Osteoblast (primary cell): Measurements from ENCODE around the gene CDC42EP5. TPM values are rescaled to one million over a fixed set of nuclear protein-coding genes. Genes with fewer than 3 reads are reported as not detected.

Source experiments
- DNase-seq: peaks from one replicate; pipeline ENCODE4 v3.0.0; 2011; ENCODE audit warnings: low spot score, mixed read lengths; ENCODE audit not compliant: insufficient read length; ENCODE audit errors: missing footprints
- H2AFZ ChIP-seq: 2 replicates; pipeline ENCODE4 v1.6.0; 2011; ENCODE audit warnings: mild to moderate bottlenecking, low read length
- H3K27ac ChIP-seq: 2 replicates; pipeline ENCODE4 v1.5.1; 2011; ENCODE audit warnings: mild to moderate bottlenecking, low read depth, low read length, moderate library complexity
- H3K27me3 ChIP-seq: 2 replicates; pipeline ENCODE4 v1.6.0; 2012; ENCODE audit warnings: mild to moderate bottlenecking, control low read depth, inconsistent platforms, low read length, moderate library complexity; ENCODE audit not compliant: insufficient read depth
- H3K36me3 ChIP-seq: 2 replicates; pipeline ENCODE4 v1.5.1; 2011; ENCODE audit warnings: mild to moderate bottlenecking, low read length, control low read depth, moderate library complexity; ENCODE audit not compliant: insufficient read depth
- H3K4me1 ChIP-seq: 2 replicates; pipeline ENCODE4 v1.5.1; 2011; ENCODE audit warnings: mild to moderate bottlenecking, low read length, control low read depth, moderate library complexity; ENCODE audit not compliant: insufficient read depth
- H3K4me2 ChIP-seq: 2 replicates; pipeline ENCODE4 v1.6.0; 2011; ENCODE audit warnings: mild to moderate bottlenecking, low read length; ENCODE audit not compliant: insufficient read depth
- H3K4me3 ChIP-seq: fragments of 200-600 bp; sonication (generic); 3 replicates; pipeline ENCODE4 v1.5.1; 2012; ENCODE audit warnings: mild to moderate bottlenecking, low read length, inconsistent platforms; ENCODE audit not compliant: insufficient read depth
- H3K79me2 ChIP-seq: 2 replicates; pipeline ENCODE4 v1.6.0; 2012; ENCODE audit warnings: mild to moderate bottlenecking, low read length, control low read depth, inconsistent platforms; ENCODE audit not compliant: insufficient read depth
- H3K9me3 ChIP-seq: 2 replicates; pipeline ENCODE4 v1.5.1; 2011; ENCODE audit warnings: low read depth, low read length, control low read depth
- H4K20me1 ChIP-seq: 2 replicates; pipeline ENCODE4 v1.6.0; 2012; ENCODE audit warnings: mild to moderate bottlenecking, low read length, control low read depth; ENCODE audit not compliant: insufficient read depth
- total RNA-seq: library from RNA; depleted of rRNA; stranded (reverse); fragments of >200 nt; gene quantifications from 2 replicates; pipeline ENCODE4 v1.2.3, GENCODE V29; 2012
- TF ChIP-seq, protein P1 (sequence below): IDR thresholded peaks from 2 replicates; pipeline ENCODE4 v1.5.1; 2011; ENCODE audit warnings: mild to moderate bottlenecking, low read depth, low read length, moderate library complexity; ENCODE audit errors: extremely low read depth

The CDC42EP5 gene
- total RNA-seq, 1 donor = 18.8 TPM

DNA sequence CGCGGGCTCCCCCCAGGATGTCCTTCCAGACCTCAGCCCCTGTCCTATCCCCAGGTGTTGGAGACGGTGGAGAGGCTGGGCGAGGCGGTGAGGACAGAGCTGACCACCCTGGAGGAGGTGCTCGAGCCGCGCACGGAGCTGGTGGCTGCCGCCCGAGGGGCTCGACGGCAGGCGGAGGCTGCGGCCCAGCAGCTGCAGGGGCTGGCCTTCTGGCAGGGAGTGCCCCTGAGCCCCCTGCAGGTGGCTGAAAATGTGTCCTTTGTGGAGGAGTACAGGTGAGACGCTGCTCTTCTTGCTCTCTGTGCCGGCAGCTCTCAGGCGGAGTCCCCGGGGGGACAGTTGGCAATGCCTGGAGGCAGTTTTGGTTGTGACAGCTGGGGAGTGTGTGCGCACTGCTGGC, 51.0 kb downstream of the CDC42EP5 start:
- Histone ChIP-seq H4K20me1 (no peaks in the 10 kb centered on the region), H3K4me3 (no peak overlapping the region), H2AFZ (no peak overlapping the region), H3K36me3 (no peaks in the 10 kb centered on the region), H3K4me2 (no peak overlapping the region), H3K79me2 (no peaks in the 10 kb centered on the region), H3K9me3 (no peaks in the 10 kb centered on the region), H3K27me3 (peaks cover 28% of the 10 kb centered on the region), H3K27ac (no peak overlapping the region), H3K4me1 (peaks cover 3% of the 10 kb centered on the region)
- DNase-seq = peak; percentile 59
- TF ChIP-seq, protein P1, sequence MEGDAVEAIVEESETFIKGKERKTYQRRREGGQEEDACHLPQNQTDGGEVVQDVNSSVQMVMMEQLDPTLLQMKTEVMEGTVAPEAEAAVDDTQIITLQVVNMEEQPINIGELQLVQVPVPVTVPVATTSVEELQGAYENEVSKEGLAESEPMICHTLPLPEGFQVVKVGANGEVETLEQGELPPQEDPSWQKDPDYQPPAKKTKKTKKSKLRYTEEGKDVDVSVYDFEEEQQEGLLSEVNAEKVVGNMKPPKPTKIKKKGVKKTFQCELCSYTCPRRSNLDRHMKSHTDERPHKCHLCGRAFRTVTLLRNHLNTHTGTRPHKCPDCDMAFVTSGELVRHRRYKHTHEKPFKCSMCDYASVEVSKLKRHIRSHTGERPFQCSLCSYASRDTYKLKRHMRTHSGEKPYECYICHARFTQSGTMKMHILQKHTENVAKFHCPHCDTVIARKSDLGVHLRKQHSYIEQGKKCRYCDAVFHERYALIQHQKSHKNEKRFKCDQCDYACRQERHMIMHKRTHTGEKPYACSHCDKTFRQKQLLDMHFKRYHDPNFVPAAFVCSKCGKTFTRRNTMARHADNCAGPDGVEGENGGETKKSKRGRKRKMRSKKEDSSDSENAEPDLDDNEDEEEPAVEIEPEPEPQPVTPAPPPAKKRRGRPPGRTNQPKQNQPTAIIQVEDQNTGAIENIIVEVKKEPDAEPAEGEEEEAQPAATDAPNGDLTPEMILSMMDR = no peak

DNA sequence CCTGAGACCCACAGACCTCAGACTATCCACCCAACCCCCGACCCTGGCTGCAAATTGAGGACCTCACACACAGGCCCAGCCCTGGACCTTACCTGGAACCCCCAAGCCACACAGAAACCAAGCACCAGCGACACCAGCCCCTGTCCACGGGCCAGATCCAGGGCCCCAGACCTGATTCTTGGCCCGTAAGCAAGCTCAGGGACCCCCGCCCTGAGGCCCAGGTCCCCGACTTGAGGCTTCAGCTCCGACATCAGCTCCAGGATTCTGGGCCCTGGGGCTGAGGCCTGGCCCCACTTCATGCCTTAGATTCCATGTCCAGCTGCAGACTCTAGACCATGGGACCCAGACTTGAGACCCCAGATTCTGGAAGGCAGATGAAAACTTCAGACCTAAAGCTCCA, 51.6 kb downstream of the CDC42EP5 start:
- H3K4me3 ChIP-seq = no peak overlapping the region
- no peaks in the 10 kb centered on the region for H3K9me3 ChIP-seq
- H3K4me1 ChIP-seq = peaks cover 3% of the 10 kb centered on the region
- H3K36me3 ChIP-seq = no peaks in the 10 kb centered on the region
- no peaks in the 10 kb centered on the region for H3K79me2 ChIP-seq
- H2AFZ ChIP-seq = no peak overlapping the region
- H3K27me3 ChIP-seq = peaks cover 35% of the 10 kb centered on the region
- no peak overlapping the region for H3K4me2 ChIP-seq
- TF ChIP-seq, protein P1 = no peak
- no peak overlapping the region for H3K27ac ChIP-seq
- DNase-seq = no peak
- no peaks in the 10 kb centered on the region for H4K20me1 ChIP-seq

DNA sequence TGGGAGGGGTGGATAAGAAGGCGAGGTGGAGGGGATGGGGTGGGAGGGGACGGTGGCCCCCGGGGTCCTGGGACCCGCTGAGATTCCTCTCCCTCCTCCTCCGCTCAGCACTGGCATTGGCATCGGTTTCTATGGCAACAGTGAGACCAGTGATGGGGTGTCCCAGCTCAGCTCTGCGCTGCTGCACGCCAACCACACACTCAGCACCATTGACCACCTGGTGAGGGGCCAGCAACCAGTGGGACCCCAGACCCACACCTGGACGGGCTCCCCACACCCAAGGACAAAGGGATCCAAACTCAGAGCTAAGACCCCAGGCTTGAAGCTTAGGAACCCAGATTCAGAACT, 52.0 kb downstream of the CDC42EP5 start:
- Histone ChIP-seq H3K4me3 (no peak overlapping the region), H3K27ac (no peak overlapping the region), H3K4me1 (peaks cover 3% of the 10 kb centered on the region), H3K27me3 (peaks cover 38% of the 10 kb centered on the region), H3K4me2 (no peak overlapping the region), H3K36me3 (no peaks in the 10 kb centered on the region), H2AFZ (no peak overlapping the region), H3K9me3 (no peaks in the 10 kb centered on the region), H4K20me1 (no peaks in the 10 kb centered on the region), H3K79me2 (no peaks in the 10 kb centered on the region)
- TF ChIP-seq, protein P1 = no peak
- DNase-seq = no peak

DNA sequence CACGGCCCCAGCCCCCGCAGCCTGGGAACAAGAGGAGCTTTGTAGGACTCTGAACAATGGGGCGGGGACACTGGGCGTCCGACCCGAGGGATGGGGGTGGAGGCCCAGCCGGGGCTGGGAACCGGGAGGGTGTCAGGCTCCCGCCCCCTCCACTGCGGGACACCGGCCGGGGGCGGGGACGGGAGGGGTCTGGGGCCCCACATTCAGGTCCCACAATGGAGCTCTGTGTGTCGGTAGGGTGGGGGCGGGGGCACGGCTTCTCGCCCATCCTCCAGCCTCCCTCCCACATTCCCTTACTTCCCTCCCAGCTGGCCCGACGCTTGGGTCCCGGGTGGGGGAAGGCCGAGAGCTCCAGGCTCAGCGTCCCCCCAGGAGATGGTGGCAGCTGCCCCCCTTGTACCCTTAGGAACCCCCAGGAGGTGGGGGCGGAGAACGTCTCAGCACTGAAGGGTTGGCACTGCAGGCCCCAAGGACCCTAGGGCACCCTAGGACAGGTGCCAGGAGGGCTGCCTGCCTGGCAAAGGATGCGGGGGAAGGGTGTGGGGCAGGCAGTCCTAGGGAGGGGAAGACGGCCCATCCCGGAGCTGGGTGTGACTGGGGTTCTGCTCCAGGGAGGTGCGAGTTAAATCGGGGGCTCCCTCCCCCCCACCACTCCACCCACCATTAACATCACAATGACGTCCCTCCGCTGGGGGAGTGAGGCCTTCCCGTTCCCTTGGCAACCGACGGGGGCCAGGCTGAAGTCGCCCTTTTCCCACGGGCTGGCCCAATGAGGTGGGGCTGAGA, 52.5 kb downstream of the CDC42EP5 start:
- Histone ChIP-seq H3K4me1 (peaks cover 3% of the 10 kb centered on the region), H4K20me1 (no peaks in the 10 kb centered on the region), H3K79me2 (no peaks in the 10 kb centered on the region), H3K36me3 (no peaks in the 10 kb centered on the region), H3K4me2 (no peak overlapping the region), H2AFZ (no peak overlapping the region), H3K4me3 (no peak overlapping the region), H3K9me3 (no peaks in the 10 kb centered on the region), H3K27ac (no peak overlapping the region), H3K27me3 (peaks cover 44% of the 10 kb centered on the region)
- DNase-seq = peak; percentile 88
- TF ChIP-seq, protein P1 = no peak
